HFFc6 (cell line): ENCODE measurements around the gene HECTD4. TPM values are rescaled to one million over a fixed set of nuclear protein-coding genes. Genes with fewer than 3 reads are reported as not detected.

Source experiments
- DNase-seq: peaks from one replicate; pipeline ENCODE4 v3.0.0-alpha.2; 2018
- H3K27ac Mint-ChIP-seq: 2 replicates; pipeline ENCODE4 v1.8.0; 2020; ENCODE audit warnings: mild to moderate bottlenecking, mixed read lengths
- H3K27me3 Mint-ChIP-seq: 2 replicates; pipeline ENCODE4 v1.8.0; 2021; ENCODE audit warnings: mild to moderate bottlenecking, moderate library complexity, mixed read lengths; ENCODE audit not compliant: insufficient read depth
- H3K36me3 Mint-ChIP-seq: 2 replicates; pipeline ENCODE4 v1.8.0; 2021; ENCODE audit warnings: low read depth, mixed read lengths
- H3K4me1 Mint-ChIP-seq: 2 replicates; pipeline ENCODE4 v1.8.0; 2020; ENCODE audit warnings: low read depth, mixed read lengths
- H3K4me3 Mint-ChIP-seq: 2 replicates; pipeline ENCODE4 v1.8.0; 2020; ENCODE audit warnings: mild to moderate bottlenecking, moderate library complexity, mixed read lengths
- H3K9me3 Mint-ChIP-seq: 2 replicates; pipeline ENCODE4 v1.8.0; 2020; ENCODE audit warnings: mild to moderate bottlenecking, mixed read lengths
- CTCF ChIP-seq: fragments of 200-600 bp; sonication (generic); IDR thresholded peaks from 2 replicates; pipeline ENCODE4 v1.5.0; 2021; ENCODE audit warnings: antibody characterized with exemption, mild to moderate bottlenecking
- total RNA-seq, 6 experiments: library from RNA; stranded (reverse); fragmentation: NEBNext Ultra II Directional; extraction: Animal tissue kit (Norgen Biotek cat#: 25700); gene quantifications; 2 replicates in 1 of 6; 3 replicates in 5 of 6; pipeline ENCODE4 v1.2.3, GENCODE V29; 2021

The HECTD4 gene
- total RNA-seq, 6 experiments from 2014 or later = 15.7 to 22.5 (median 18.5) TPM

GRCh38 chr12:112425582-112426382, 43.6 kb upstream of the HECTD4 start:
- H3K36me3 Mint-ChIP-seq = peaks cover 3% of the 10 kb centered on the region
- H3K9me3 Mint-ChIP-seq = no peaks in the 10 kb centered on the region
- H3K4me1 Mint-ChIP-seq = peaks cover 29% of the 10 kb centered on the region
- H3K27ac Mint-ChIP-seq = no peak overlapping the region
- H3K4me3 Mint-ChIP-seq = no peak overlapping the region
- TF ChIP-seq CTCF = no peak
- H3K27me3 Mint-ChIP-seq = peaks cover 2% of the 10 kb centered on the region; the same call in 1 of the 2 replicates
- no peak for DNase-seq

- Mint-ChIP-seq H3K36me3 (peaks cover 12% of the 10 kb centered on the region; the same call in 1 of the 2 replicates), H3K4me1 (peaks cover 34% of the 10 kb centered on the region), H3K9me3 (no peaks in the 10 kb centered on the region), H3K27me3 (peaks cover 2% of the 10 kb centered on the region; the same call in 1 of the 2 replicates), H3K27ac (peak overlapping the region; percentile 0; the same call in 1 of the 2 replicates), H3K4me3 (no peak overlapping the region)
- no peak for TF ChIP-seq CTCF
- no peak for DNase-seq
Observed at GRCh38 chr12:112424126-112424525, 41.9 kb upstream of the HECTD4 start.

GRCh38 chr12:112422531-112422930, 40.3 kb upstream of the HECTD4 start:
- TF ChIP-seq CTCF = no peak
- peak overlapping the region; percentile 5; the same call in 1 of the 2 replicates for H3K27ac Mint-ChIP-seq
- DNase-seq = no peak
- H3K4me1 Mint-ChIP-seq = peaks cover 34% of the 10 kb centered on the region
- no peaks in the 10 kb centered on the region for H3K9me3 Mint-ChIP-seq
- peaks cover 2% of the 10 kb centered on the region; the same call in 1 of the 2 replicates for H3K27me3 Mint-ChIP-seq
- H3K36me3 Mint-ChIP-seq = peaks cover 12% of the 10 kb centered on the region; the same call in 1 of the 2 replicates
- no peak overlapping the region for H3K4me3 Mint-ChIP-seq

GRCh38 chr12:112421363-112421762, 39.1 kb upstream of the HECTD4 start:
- no peak overlapping the region for H3K4me3 Mint-ChIP-seq
- no peak overlapping the region for H3K27ac Mint-ChIP-seq
- H3K27me3 Mint-ChIP-seq = peaks cover 2% of the 10 kb centered on the region; the same call in 1 of the 2 replicates
- DNase-seq = no peak
- peaks cover 12% of the 10 kb centered on the region; the same call in 1 of the 2 replicates for H3K36me3 Mint-ChIP-seq
- H3K9me3 Mint-ChIP-seq = no peaks in the 10 kb centered on the region
- H3K4me1 Mint-ChIP-seq = peaks cover 34% of the 10 kb centered on the region
- no peak for TF ChIP-seq CTCF

GRCh38 chr12:112420740-112421139, 38.5 kb upstream of the HECTD4 start:
- H3K4me3 Mint-ChIP-seq = peak overlapping the region; percentile 98
- H3K27me3 Mint-ChIP-seq = peaks cover 2% of the 10 kb centered on the region; the same call in 1 of the 2 replicates
- H3K36me3 Mint-ChIP-seq = peaks cover 12% of the 10 kb centered on the region; the same call in 1 of the 2 replicates
- peak overlapping the region; percentile 99 for H3K27ac Mint-ChIP-seq
- no peaks in the 10 kb centered on the region for H3K9me3 Mint-ChIP-seq
- DNase-seq = no peak
- TF ChIP-seq CTCF = no peak
- H3K4me1 Mint-ChIP-seq = peaks cover 34% of the 10 kb centered on the region
